SK-N-SH (cell line): ENCODE results near the gene NSD1. TPM values are rescaled to one million over a fixed set of nuclear protein-coding genes. Genes with fewer than 3 reads are reported as not detected.

Source experiments
- CTCF ChIA-PET: fragments of 300-600, 350-600 bp; formaldehyde crosslinking; extraction: SDS; loops from one replicate; lab custom pipeline; 2021; lab: Yijun Ruan, JAX
- POLR2A ChIA-PET: fragments of 350-600 bp; sonication (Branson Sonifier 250); formaldehyde crosslinking; extraction: SDS; loops from one replicate; lab custom pipeline; 2020; ENCODE audit warnings: antibody characterized with exemption, inconsistent platforms; lab: Yijun Ruan, JAX
- DNase-seq: peaks from one replicate; pipeline ENCODE4 v3.0.0; 2012
- H2AFZ ChIP-seq: fragments of 200-600 bp; sonication (generic); 2 replicates; pipeline ENCODE4 v1.8.1; 2016; ENCODE audit warnings: antibody characterized with exemption, mild to moderate bottlenecking, low read depth
- H3F3A ChIP-seq: fragments of 200-600 bp; sonication (generic); replicated peaks from 2 replicates; pipeline ENCODE3; 2016; ENCODE audit warnings: antibody characterized with exemption, mild to moderate bottlenecking; ENCODE audit not compliant: insufficient read depth
- H3K27ac ChIP-seq, 2 experiments: fragments of 200-500 bp in 1 of 2; fragments of 200-600 bp in 1 of 2; sonication (Bioruptor generic) in 1 of 2; sonication (generic), shearing (Covaris generic) in 1 of 2; 2 replicates each; pipeline versions ENCODE4 v1.5.1 to v1.6.1; 2014 to 2016; ENCODE audit warnings: low read depth in 2 of 2, inconsistent platforms in 1 of 2, low read length in 1 of 2, mild to moderate bottlenecking in 1 of 2, mixed read lengths in 1 of 2
- H3K27me3 ChIP-seq: fragments of 200-600 bp; sonication (generic), shearing (Covaris generic); 2 replicates; pipeline ENCODE4 v1.6.1; 2016; ENCODE audit warnings: mixed run types; ENCODE audit not compliant: insufficient read depth
- H3K36me3 ChIP-seq, 2 experiments: fragments of 200-500 bp in 1 of 2; fragments of 200-600 bp in 1 of 2; sonication (Bioruptor generic) in 1 of 2; sonication (generic) in 1 of 2; replicated peaks in 1 of 2; 2 replicates each; pipeline versions ENCODE3 to v1.5.1; 2014 to 2016; ENCODE audit warnings: low read length in 1 of 2, mild to moderate bottlenecking in 1 of 2; ENCODE audit not compliant: insufficient read depth in 2 of 2, control insufficient read depth in 1 of 2
- H3K4me1 ChIP-seq, 2 experiments: fragments of 200-500 bp in 1 of 2; fragments of 200-600 bp in 1 of 2; sonication (Bioruptor generic) in 1 of 2; sonication (generic), shearing (Covaris generic) in 1 of 2; 2 replicates each; pipeline versions ENCODE4 v1.5.1 to v1.6.1; 2014 to 2016; ENCODE audit warnings: low read depth in 1 of 2, low read length in 1 of 2, mixed run types in 1 of 2; ENCODE audit not compliant: insufficient read depth in 2 of 2, control insufficient read depth in 1 of 2
- H3K4me2 ChIP-seq: fragments of 200-600 bp; sonication (generic), shearing (Covaris generic); 2 replicates; pipeline ENCODE4 v1.6.1; 2017; ENCODE audit warnings: mixed run types
- H3K4me3 ChIP-seq, 2 experiments: fragments of 200-500 bp in 1 of 2; fragments of 200-600 bp in 1 of 2; sonication (Bioruptor generic) in 1 of 2; sonication (generic), shearing (Covaris generic) in 1 of 2; 2 replicates each; pipeline versions ENCODE4 v1.5.1 to v1.8.1; 2014 to 2016; ENCODE audit warnings: low read depth in 2 of 2, inconsistent platforms in 1 of 2, low read length in 1 of 2, mild to moderate bottlenecking in 1 of 2, mixed read lengths in 1 of 2, moderate library complexity in 1 of 2
- H3K79me2 ChIP-seq: fragments of 200-600 bp; sonication (generic); 2 replicates; pipeline ENCODE4 v1.8.1; 2017; ENCODE audit warnings: mild to moderate bottlenecking; ENCODE audit not compliant: insufficient read depth
- H3K9ac ChIP-seq: fragments of 200-600 bp; sonication (generic); 2 replicates; pipeline ENCODE4 v1.6.1; 2017; ENCODE audit warnings: mixed run types
- H3K9me2 ChIP-seq: fragments of 200-600 bp; sonication (generic); 2 replicates; pipeline ENCODE4 v1.6.1; 2017; ENCODE audit warnings: mixed run types
- H3K9me3 ChIP-seq: fragments of 200-600 bp; sonication (generic); 2 replicates; pipeline ENCODE4 v1.6.1; 2017; ENCODE audit warnings: mixed run types, mild to moderate bottlenecking, moderate library complexity
- H4K20me1 ChIP-seq: fragments of 200-600 bp; sonication (generic); 2 replicates; pipeline ENCODE4 v1.6.1; 2017; ENCODE audit warnings: mild to moderate bottlenecking, mixed run types; ENCODE audit not compliant: insufficient read depth
- FOXJ3 ChIP-seq: sonication (generic); formaldehyde crosslinking; IDR thresholded peaks from 2 replicates; pipeline ENCODE4 v1.5.1; 2020; ENCODE audit warnings: mild to moderate bottlenecking, missing genetic modification reagents
- FOXM1 ChIP-seq: IDR thresholded peaks from 2 replicates; pipeline ENCODE4 v1.4.0; 2012; ENCODE audit warnings: low read depth, mild to moderate bottlenecking
- GATA2 ChIP-seq: sonication (generic); formaldehyde crosslinking; IDR thresholded peaks from 2 replicates; pipeline ENCODE4 v1.5.0; 2020; ENCODE audit warnings: mild to moderate bottlenecking, missing genetic modification reagents
- MAX ChIP-seq: IDR thresholded peaks from 2 replicates; pipeline ENCODE4 v1.4.0; 2012; ENCODE audit warnings: low read depth
- NFIC ChIP-seq: IDR thresholded peaks from 2 replicates; pipeline ENCODE4 v1.4.0; 2012; ENCODE audit warnings: borderline replicate concordance
- POLR2AphosphoS5 ChIP-seq: IDR thresholded peaks from 2 replicates; pipeline ENCODE4 v1.6.1; 2012; ENCODE audit warnings: low read depth, low read length
- SMC3 ChIP-seq: IDR thresholded peaks from 2 replicates; pipeline ENCODE4 v1.6.1; 2012; ENCODE audit warnings: low read depth, low read length, improper control_type of control experiment
- TCF12 ChIP-seq: IDR thresholded peaks from 2 replicates; pipeline ENCODE4 v1.4.0; 2012
- TEAD4 ChIP-seq: IDR thresholded peaks from 2 replicates; pipeline ENCODE4 v1.4.0; 2012; ENCODE audit warnings: mild to moderate bottlenecking, borderline replicate concordance; ENCODE audit not compliant: insufficient read depth
- WGBS: methylation state at CpG from one replicate; pipeline ENCODE4 v1.1.6; 2017; ENCODE audit warnings: low lambda C conversion rate; 5-methylcytosine and 5-hydroxymethylcytosine counted together
- polyA plus RNA-seq, 3 experiments: library from polyadenylated mRNA; depleted of rRNA; stranded (reverse); fragments of >200 nt; gene quantifications; 2 replicates each; pipeline ENCODE4 v1.2.3, GENCODE V29; 2012
- TF ChIP-seq, protein P1 (sequence below): IDR thresholded peaks from 2 replicates; pipeline ENCODE4; 2012

The NSD1 gene
- polyA plus RNA-seq, 1 of the 3 experiments (the other 2 are of a cell fraction), result 6.7 TPM

DNA sequence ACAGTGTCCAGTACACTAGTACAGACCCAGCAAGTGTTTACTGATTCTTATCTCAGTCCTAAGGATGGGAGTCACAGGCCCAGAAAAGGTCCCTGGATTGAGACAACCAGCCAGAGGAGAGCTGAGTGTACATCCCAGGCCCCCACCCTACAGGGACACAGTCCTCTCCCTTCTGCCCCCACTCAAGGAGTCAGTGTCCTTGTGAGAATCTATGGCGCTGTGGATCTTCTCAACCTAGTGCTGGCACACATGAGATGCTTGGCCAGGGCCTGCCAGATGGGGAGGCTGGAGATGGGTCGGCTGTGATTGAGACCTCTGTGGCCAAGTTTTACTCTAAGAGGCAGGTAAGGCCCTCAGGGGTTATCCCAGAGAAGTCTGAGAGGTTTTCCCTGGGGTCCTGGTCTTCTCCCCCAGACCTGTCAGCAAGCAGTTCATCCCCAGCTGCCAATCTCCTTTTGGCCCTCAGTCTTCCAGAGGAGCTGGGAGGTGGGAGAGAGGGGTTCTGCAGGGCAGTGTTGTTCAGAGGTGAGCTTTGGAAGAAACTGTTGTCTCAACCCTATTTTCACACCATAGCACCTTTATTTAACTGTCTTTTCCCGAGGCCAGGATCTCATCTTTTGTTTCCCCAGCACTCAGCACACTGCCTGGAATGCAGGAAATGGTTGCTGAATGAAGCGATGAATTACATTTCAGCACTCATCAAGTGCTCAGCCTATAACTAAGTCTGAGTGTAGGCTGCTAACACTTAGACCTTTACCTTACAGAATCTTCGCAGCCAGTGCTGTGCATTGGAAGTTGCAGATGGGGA is 3.2 kb upstream of the NSD1 start:
- no peaks in the 10 kb centered on the region for H3K9me3 ChIP-seq
- no peak overlapping the region for H3K27ac ChIP-seq
- TF ChIP-seq, protein P1, sequence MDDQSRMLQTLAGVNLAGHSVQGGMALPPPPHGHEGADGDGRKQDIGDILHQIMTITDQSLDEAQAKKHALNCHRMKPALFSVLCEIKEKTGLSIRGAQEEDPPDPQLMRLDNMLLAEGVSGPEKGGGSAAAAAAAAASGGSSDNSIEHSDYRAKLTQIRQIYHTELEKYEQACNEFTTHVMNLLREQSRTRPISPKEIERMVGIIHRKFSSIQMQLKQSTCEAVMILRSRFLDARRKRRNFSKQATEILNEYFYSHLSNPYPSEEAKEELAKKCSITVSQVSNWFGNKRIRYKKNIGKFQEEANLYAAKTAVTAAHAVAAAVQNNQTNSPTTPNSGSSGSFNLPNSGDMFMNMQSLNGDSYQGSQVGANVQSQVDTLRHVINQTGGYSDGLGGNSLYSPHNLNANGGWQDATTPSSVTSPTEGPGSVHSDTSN, result no peak
- no peak for TF ChIP-seq TEAD4
- no peak for TF ChIP-seq MAX
- TF ChIP-seq GATA2, result no peak
- TF ChIP-seq NFIC, result no peak
- H3F3A ChIP-seq, result peaks cover 4% of the 10 kb centered on the region
- H3K9ac ChIP-seq, result no peak overlapping the region
- H3K4me2 ChIP-seq, result peak overlapping the region; percentile 41; the same call in 1 of the 2 replicates
- WGBS, result 75% methylated on average over 5 of the region's 5 CpGs
- H4K20me1 ChIP-seq, result no peaks in the 10 kb centered on the region
- H3K36me3 ChIP-seq, result peaks cover 5% of the 10 kb centered on the region in 2 experiments
- H3K9me2 ChIP-seq, result no peaks in the 10 kb centered on the region
- ChIA-PET POLR2A (no interaction called here), CTCF (interaction anchor here (1.1 to 2.9 kb wide), 4 partner anchors 16 to 179 kb away, joined by 3 to 13 read pairs (median 4); no protein-coding TSS in a partner anchor)
- H3K4me1 ChIP-seq, result peaks cover 8 to 18% of the 10 kb centered on the region in 2 experiments; a peak in 3 of 4 replicates
- H3K79me2 ChIP-seq, result peaks cover 10% of the 10 kb centered on the region; the same call in 1 of the 2 replicates
- H3K27me3 ChIP-seq, result no peaks in the 10 kb centered on the region
- peak overlapping the region; percentile 69; the same call in 1 of the 2 replicates for H2AFZ ChIP-seq
- H3K4me3 ChIP-seq, result no peak overlapping the region
- no peak for DNase-seq

GRCh38 chr5:177131019-177131320 is 2.6 kb upstream of the NSD1 start:
- ChIA-PET POLR2A (no interaction called here), CTCF (interaction anchor here (1.0 to 2.9 kb wide), 5 partner anchors 17 to 179 kb away, joined by 3 to 13 read pairs (median 4); no protein-coding TSS in a partner anchor)
- H3K4me1 ChIP-seq, result peaks cover 12 to 23% of the 10 kb centered on the region in 2 experiments; a peak in 3 of 4 replicates
- no peaks in the 10 kb centered on the region for H3K27me3 ChIP-seq
- H3K4me2 ChIP-seq, result peak overlapping the region; percentile 41; the same call in 1 of the 2 replicates
- no peak overlapping the region for H3K27ac ChIP-seq
- no peaks in the 10 kb centered on the region for H4K20me1 ChIP-seq
- H3K9me3 ChIP-seq, result no peaks in the 10 kb centered on the region
- 80% methylated on average over 2 of the region's 2 CpGs for whole genome bisulfite sequencing
- TF ChIP-seq, protein P1, result peak; percentile 28; the same call in 1 of the 2 replicates
- TF ChIP-seq FOXM1 (no peak), TCF12 (no peak), POLR2AphosphoS5 (no peak), SMC3 (no peak), FOXJ3 (CRISPR knock-in tag) (no peak)
- no peak overlapping the region for H3K9ac ChIP-seq
- H3F3A ChIP-seq, result peaks cover 4% of the 10 kb centered on the region
- peaks cover 16% of the 10 kb centered on the region for H3K79me2 ChIP-seq
- no peak overlapping the region for H3K4me3 ChIP-seq
- peak overlapping the region; percentile 69; the same call in 1 of the 2 replicates for H2AFZ ChIP-seq
- no peaks in the 10 kb centered on the region for H3K9me2 ChIP-seq
- H3K36me3 ChIP-seq, result peaks cover 10 to 11% of the 10 kb centered on the region in 2 experiments
- DNase-seq, result no peak
